Fibroblast of lung (primary cell): Measurements from ENCODE around the gene KLHDC7A. TPM values are rescaled to one million over a fixed set of nuclear protein-coding genes. Genes with fewer than 3 reads are reported as not detected.

Experiments used
- DNase-seq, 2 donors: peaks; one replicate each; pipeline versions ENCODE4 v3.0.0 to v3.0.0-alpha.2; 2010; ENCODE audit warnings: low read depth in 2 of 2
- H2AFZ ChIP-seq: 2 replicates; pipeline ENCODE4 v1.5.1; 2012; ENCODE audit warnings: low read length, control low read depth, inconsistent platforms
- H3K27ac ChIP-seq: 2 replicates; pipeline ENCODE4 v1.5.1; 2011; ENCODE audit warnings: low read length, control low read depth; ENCODE audit not compliant: insufficient read depth
- H3K27me3 ChIP-seq: 2 replicates; pipeline ENCODE4 v1.5.1; 2011; ENCODE audit warnings: mild to moderate bottlenecking, low read length; ENCODE audit not compliant: control insufficient read depth, insufficient read depth
- H3K36me3 ChIP-seq: 2 replicates; pipeline ENCODE4 v1.5.1; 2011; ENCODE audit warnings: low read length; ENCODE audit not compliant: control insufficient read depth, insufficient read depth
- H3K4me1 ChIP-seq: 2 replicates; pipeline ENCODE4 v1.5.1; 2011; ENCODE audit warnings: low read length; ENCODE audit not compliant: control insufficient read depth, insufficient read depth; ENCODE audit errors: extremely low read depth
- H3K4me2 ChIP-seq: 2 replicates; pipeline ENCODE4 v1.5.1; 2011; ENCODE audit warnings: low read length, control low read depth; ENCODE audit not compliant: insufficient read depth; ENCODE audit errors: extremely low read depth
- H3K4me3 ChIP-seq, 4 experiments: fragments of 200-600 bp in 1 of 4; sonication (generic) in 1 of 4; replicated peaks in 1 of 4; 2 replicates each; pipeline ENCODE4 v1.5.1; 2011 to 2016; ENCODE audit warnings: low read length in 4 of 4, low read depth in 3 of 4, mild to moderate bottlenecking in 3 of 4, control low read depth in 2 of 4, inconsistent platforms in 1 of 4, mixed read lengths in 1 of 4; ENCODE audit not compliant: insufficient read depth in 1 of 4; ENCODE audit errors: control extremely low read depth in 1 of 4
- H3K79me2 ChIP-seq: 2 replicates; pipeline ENCODE4 v1.5.1; 2012; ENCODE audit warnings: mild to moderate bottlenecking, low read length, inconsistent platforms; ENCODE audit not compliant: control insufficient read depth, insufficient read depth
- H3K9ac ChIP-seq: 2 replicates; pipeline ENCODE4 v1.5.1; 2011; ENCODE audit warnings: mild to moderate bottlenecking, low read length, control low read depth; ENCODE audit not compliant: insufficient read depth
- H3K9me3 ChIP-seq: 2 replicates; pipeline ENCODE4 v1.5.1; 2012; ENCODE audit warnings: low read depth, low read length; ENCODE audit not compliant: control insufficient read depth, insufficient read depth
- H4K20me1 ChIP-seq: 2 replicates; pipeline ENCODE4 v1.5.1; 2011; ENCODE audit warnings: low read length; ENCODE audit not compliant: control insufficient read depth, insufficient read depth; ENCODE audit errors: extremely low read depth
- CTCF ChIP-seq, 2 donors: IDR thresholded peaks in 1 of 2; conservative IDR thresholded peaks in 1 of 2; 1 replicate in 1 of 2; 2 replicates in 1 of 2; pipeline ENCODE4 v1.5.1; 2011 to 2012; ENCODE audit warnings: low read length in 2 of 2, control low read depth in 1 of 2, inconsistent platforms in 1 of 2, low read depth in 1 of 2, mild to moderate bottlenecking in 1 of 2
- EZH2 ChIP-seq: IDR thresholded peaks from 2 replicates; pipeline ENCODE4 v1.5.1; 2012; ENCODE audit warnings: low read length, control low read depth, mild to moderate bottlenecking; ENCODE audit errors: missing control alignments
- polyA minus RNA-seq: library from RNA; depleted of rRNA, polyadenylated mRNA; stranded (reverse); fragments of >200 nt; gene quantifications from 2 replicates; pipeline ENCODE4 v1.2.3, GENCODE V29; 2011; ENCODE audit warnings: low replicate concordance
- polyA plus RNA-seq, 2 donors: library from polyadenylated mRNA; depleted of rRNA in 1 of 2; stranded (reverse) in 1 of 2; unstranded in 1 of 2; fragments of >200 nt; gene quantifications; 2 replicates each; pipeline ENCODE4 v1.2.1, GENCODE V29; 2011 to 2012; ENCODE audit warnings: missing spikeins in 1 of 2
- total RNA-seq: library from RNA; depleted of rRNA; stranded (reverse); fragments of >200 nt; gene quantifications from 2 replicates; pipeline ENCODE4 v1.2.1, GENCODE V29; 2014

The KLHDC7A gene
- total RNA-seq, result not detected in 2 replicates
- polyA plus RNA-seq, result not detected in 2 replicates
- not detected in 2 replicates for polyA plus RNA-seq (2012)
- polyA minus RNA-seq, result not detected in 2 replicates

- Histone ChIP-seq H3K4me1 (no peaks in the 10 kb centered on the region), H4K20me1 (no peaks in the 10 kb centered on the region), H3K27me3 (no peaks in the 10 kb centered on the region), H3K4me2 (no peak within 1 kb of the TSS), H3K4me3 (no peak within 1 kb of the TSS), H3K79me2 (no peaks in the 10 kb centered on the region), H3K9ac (no peak within 1 kb of the TSS), H3K36me3 (no peaks in the 10 kb centered on the region), H2AFZ (no peak within 1 kb of the TSS), H3K27ac (no peak within 1 kb of the TSS), H3K9me3 (no peaks in the 10 kb centered on the region)
- DNase-seq, result peak in 1 of 2 donors; percentile 0
- TF ChIP-seq EZH2 (no peak), CTCF (conservative IDR thresholded peaks at IDR 0.05 in 1 of 2, IDR thresholded peaks at IDR 0.05 in 1 of 2; ENCODE audit: low read depth in 1 of 2, low read length in 2 of 2) (no peak)
Measured at GRCh38 chr1:18480315-18481189, at the start of gene KLHDC7A. TSS of gene KLHDC7A (plus strand) at chr1:18480930. CDS start at chr1:18480982, 52 bp downstream.

DNA sequence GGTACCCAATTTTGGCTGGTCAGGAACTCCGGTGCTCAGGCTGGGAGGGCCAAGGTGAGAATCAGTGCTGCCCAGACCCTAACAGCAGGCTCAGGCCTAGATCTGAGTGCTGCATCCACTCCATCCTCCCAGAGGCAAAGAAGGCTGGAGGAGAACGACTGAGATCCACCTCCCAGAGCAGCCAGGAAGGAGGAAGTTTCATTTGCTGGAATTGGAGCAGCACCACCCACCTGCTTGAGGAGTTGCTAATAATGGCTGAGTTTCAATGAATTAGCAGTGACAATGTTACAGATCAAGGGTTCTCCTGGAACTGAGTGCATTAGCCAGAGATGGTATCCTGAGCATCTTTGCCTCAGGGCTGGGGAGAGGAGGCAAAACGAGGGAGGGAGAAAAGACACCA is 46.7 kb upstream of the KLHDC7A start:
- H3K79me2 ChIP-seq, result no peaks in the 10 kb centered on the region
- H2AFZ ChIP-seq, result no peak overlapping the region
- no peaks in the 10 kb centered on the region for H3K4me1 ChIP-seq
- H3K4me3 ChIP-seq, result no peak overlapping the region
- no peak overlapping the region for H3K4me2 ChIP-seq
- no peak for DNase-seq
- TF ChIP-seq EZH2, result no peak
- TF ChIP-seq CTCF (conservative IDR thresholded peaks at IDR 0.05 in 1 of 2, IDR thresholded peaks at IDR 0.05 in 1 of 2; ENCODE audit: low read depth in 1 of 2, low read length in 2 of 2), result no peak
- H3K27me3 ChIP-seq, result no peaks in the 10 kb centered on the region
- no peaks in the 10 kb centered on the region for H4K20me1 ChIP-seq
- H3K9ac ChIP-seq, result no peak overlapping the region
- H3K36me3 ChIP-seq, result no peaks in the 10 kb centered on the region
- H3K9me3 ChIP-seq, result no peaks in the 10 kb centered on the region
- no peak overlapping the region for H3K27ac ChIP-seq

- DNase-seq, result no peak
- H3K27ac ChIP-seq, result no peak overlapping the region
- H3K79me2 ChIP-seq, result no peaks in the 10 kb centered on the region
- no peak overlapping the region for H3K9ac ChIP-seq
- H4K20me1 ChIP-seq, result no peaks in the 10 kb centered on the region
- H3K4me1 ChIP-seq, result no peaks in the 10 kb centered on the region
- H3K27me3 ChIP-seq, result no peaks in the 10 kb centered on the region
- no peak overlapping the region for H2AFZ ChIP-seq
- H3K4me3 ChIP-seq, result no peak overlapping the region
- H3K36me3 ChIP-seq, result no peaks in the 10 kb centered on the region
- no peak overlapping the region for H3K4me2 ChIP-seq
- H3K9me3 ChIP-seq, result no peaks in the 10 kb centered on the region
- TF ChIP-seq CTCF (conservative IDR thresholded peaks at IDR 0.05 in 1 of 2, IDR thresholded peaks at IDR 0.05 in 1 of 2; ENCODE audit: low read depth in 1 of 2, low read length in 2 of 2) (no peak), EZH2 (no peak)
Measured at GRCh38 chr1:18440385-18441226, 40.1 kb upstream of the KLHDC7A start.
